GM21360 (cell line): ENCODE data around the gene PLEKHG4B.

ENCODE experiments used
- ATAC-seq: cut with Tn5 transposase; IDR thresholded peaks from one replicate; pipeline ENCODE4 v1.9.1; 2021; ENCODE audit warnings: mild to moderate bottlenecking, moderate library complexity; ENCODE audit not compliant: unreplicated experiment

The PLEKHG4B gene

DNA sequence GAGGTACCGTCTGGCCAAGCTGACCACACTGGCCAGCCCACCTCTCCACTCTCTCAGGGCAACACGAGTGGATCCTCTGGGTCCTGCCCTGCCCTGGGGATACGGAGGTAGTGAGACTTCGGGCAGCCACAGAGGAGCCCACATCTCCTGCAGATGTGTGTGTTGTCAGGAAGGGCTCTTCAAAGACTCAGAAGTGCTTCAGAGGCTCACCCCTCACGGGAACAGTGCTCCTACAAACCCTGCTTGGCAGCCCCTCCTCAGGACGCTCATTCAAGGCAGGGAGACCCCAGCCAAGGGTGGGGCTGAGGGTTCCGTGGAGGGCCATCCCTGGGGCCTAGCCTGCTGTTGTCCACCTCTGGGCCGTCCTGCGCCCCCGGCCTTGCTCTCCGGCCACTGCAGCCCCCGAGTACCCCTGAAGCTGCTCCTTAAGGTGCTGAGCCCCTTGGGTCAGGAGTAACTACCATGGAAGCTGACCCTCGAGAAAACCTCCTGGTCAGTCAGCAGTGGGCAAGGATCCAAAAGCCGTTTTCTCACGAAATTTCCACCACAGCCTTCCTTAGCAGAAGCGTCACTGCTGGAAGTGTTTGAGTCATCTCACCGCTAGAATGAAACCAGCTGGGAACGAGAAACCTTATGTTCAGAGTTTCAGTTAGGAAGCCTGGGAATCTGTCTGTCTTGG lies 76.2 kb downstream of the PLEKHG4B start:
- no peak for ATAC-seq

DNA sequence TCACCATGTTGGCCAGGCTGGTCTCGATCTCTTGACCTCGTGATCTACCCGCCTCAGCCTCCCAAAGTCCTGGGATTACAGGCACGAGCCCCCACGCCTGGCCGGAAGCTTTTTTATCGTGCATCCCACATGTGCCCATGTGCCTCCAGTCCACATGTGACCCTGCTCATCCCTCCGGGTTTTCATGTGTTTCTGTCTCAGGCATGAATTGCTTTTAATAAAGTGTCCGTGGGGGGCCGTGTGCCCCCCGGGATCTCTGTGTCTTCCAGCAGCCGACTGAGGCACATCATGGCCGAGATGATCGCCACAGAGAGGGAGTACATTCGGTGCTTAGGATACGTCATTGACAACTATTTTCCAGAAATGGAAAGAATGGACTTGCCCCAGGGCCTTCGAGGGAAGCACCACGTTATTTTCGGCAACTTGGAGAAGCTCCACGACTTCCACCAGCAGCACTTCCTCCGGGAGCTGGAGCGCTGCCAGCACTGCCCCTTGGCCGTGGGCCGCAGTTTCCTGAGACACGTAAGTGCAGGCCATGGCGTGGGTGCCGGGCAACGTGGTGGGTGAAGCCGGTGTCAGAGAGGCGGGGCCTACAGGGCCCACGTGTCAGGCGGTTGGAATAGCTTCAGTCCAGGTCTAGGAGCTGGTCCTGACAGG lies 77.2 kb downstream of the PLEKHG4B start:
- ATAC-seq = no peak

DNA sequence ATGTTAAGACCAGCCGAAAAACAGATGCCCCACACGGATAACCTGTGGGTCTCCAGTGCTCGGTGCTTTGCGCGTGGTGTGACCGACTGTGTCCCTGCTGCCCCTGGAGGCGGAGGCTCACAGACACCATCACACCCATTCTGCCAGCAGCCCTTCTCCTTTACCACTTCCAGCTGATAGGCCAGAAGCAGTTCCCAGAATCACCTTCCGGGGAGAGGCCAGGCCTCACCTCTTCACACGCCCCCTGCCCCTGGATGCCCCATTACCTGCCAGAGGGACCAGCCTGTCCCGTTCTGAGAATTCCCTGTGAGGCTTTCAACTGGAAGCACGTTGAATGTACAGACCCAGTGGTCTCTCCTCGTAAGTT lies 77.7 kb downstream of the PLEKHG4B start:
- ATAC-seq = no peak

DNA sequence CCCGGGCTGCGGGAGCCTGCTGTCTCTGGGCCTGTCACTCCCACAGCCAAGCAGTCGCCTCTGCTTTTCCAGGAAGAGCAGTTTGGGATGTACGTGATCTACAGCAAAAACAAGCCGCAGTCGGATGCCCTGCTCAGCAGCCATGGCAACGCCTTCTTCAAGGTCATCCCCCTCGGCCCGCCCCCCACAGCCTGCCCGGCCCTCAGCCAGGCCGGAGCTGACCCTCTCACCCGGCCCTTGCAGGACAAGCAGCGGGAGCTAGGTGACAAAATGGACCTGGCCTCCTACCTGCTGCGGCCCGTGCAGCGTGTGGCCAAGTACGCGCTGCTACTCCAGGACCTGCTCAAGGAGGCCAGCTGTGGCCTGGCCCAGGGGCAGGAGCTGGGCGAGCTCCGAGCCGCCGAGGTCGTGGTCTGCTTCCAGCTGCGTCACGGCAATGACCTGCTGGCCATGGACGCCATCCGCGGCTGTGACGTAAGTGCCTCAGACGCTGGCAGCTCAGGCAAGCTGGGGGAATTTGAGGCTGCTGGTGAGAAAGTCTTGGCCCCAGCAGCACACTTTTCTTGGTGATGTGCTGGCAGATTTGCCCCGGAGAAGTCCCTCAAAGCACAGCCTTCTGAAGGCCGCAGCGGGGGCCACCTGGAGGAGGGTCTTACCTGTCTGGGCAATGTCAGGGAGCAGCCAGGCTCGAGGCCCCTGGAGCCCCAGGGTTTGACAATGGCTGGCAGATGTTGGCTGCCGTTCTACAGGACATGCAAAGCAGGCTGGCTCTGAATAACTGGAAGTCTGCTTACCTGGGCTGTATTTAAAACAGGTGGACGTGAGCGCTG lies 79.2 kb downstream of the PLEKHG4B start:
- ATAC-seq = no peak

DNA sequence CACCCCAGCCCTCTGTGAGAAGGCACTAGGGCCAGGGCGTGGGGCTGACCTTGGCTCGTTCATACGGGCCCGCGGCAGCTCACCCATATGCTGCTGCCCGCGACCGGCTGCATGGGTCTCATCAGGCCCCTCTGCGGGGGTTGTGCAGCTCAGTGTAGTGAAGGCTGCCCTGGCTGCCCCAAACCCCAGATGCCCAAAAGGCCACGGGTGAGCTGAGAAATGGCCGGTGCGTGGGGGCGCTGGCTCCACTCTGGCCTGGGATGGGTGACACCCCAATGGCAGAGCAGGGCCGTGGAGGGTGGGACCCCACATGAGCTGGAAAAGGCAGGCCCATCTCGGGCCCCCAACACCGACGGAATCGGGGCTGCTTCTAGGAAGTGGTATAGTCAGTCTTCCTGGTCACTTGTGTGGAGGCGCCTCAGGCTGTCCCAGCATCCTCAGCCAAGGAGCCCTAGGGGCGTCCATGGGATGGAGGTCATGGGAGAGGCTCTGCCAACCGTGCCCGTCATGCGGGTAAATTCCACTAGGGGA lies 79.9 kb downstream of the PLEKHG4B start:
- ATAC-seq = no peak

DNA sequence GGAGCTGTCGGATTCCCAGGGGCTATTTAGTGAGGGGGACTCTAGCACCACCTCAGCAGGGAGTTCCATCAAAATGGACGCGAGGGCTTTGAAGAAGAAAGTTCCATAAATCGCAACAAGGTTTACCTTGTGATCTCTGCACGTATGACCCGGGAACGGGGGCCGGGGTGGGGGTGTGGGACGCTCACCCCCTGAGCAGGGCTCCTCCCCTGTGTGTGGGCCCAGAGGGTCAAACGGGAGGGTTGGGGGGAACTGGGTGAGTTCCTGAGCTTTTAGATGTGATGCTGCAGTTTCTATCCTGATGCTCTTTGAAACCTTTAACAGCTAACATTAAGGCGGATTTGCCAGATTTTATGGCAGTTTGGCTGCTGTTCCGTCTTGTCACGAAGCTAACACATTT lies 80.5 kb downstream of the PLEKHG4B start:
- no peak for ATAC-seq

DNA sequence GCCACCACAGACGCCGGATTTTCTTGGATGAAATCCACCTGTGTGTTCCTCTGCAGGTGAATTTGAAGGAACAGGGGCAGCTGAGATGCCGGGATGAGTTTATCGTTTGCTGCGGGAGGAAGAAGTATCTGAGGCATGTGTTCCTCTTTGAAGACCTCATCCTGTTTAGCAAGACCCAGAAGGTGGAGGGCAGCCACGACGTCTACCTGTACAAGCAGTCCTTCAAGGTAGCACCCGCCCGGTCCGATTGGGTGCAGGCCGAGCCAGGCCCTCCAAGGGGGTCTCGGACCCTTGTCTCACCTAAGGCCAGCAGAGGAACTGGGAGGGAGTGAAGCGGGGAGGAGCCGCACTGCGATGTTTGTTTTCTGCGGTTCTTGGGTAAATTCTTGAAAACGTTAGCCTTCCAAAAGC lies 80.9 kb downstream of the PLEKHG4B start:
- ATAC-seq = no peak

DNA sequence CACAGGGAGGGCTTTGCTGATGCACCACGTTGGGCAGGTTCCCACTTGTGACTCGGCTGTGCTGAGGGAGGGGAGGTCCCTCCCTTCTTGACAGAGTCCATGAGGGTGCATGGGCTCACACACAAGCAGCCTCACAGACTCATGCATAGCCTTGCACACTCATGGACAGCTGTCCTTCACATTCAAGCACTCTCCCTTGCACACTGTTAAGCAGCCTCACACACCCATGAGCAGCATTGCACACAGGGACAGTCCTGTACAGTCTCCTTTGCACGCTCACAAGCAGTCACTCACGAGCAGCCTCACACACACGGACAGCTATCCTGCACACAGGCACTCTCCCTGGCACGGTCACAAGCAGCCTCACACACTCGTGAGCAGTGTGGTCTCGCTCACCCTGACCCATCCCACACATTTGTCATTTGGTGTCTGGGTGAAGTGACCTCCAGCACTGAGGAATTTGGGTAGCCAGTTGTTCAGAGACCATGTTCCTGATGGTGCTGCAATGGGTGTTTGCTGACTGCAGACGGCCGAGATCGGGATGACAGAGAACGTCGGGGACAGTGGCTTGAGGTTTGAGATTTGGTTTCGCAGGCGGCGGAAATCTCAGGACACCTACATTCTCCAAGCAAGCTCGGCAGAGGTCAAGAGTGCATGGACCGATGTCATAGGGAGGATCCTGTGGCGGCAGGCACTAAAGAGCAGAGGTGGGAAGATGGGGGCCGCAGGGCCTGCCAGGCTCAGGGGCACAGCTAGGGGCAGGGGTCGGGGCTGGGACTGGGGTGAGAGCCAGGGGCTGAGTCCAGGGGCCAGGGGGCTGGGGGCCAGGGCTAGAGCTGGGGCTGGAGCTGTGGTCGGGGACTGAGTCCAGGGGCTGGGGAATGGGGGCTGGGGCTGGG lies 81.7 kb downstream of the PLEKHG4B start:
- ATAC-seq = no peak

DNA sequence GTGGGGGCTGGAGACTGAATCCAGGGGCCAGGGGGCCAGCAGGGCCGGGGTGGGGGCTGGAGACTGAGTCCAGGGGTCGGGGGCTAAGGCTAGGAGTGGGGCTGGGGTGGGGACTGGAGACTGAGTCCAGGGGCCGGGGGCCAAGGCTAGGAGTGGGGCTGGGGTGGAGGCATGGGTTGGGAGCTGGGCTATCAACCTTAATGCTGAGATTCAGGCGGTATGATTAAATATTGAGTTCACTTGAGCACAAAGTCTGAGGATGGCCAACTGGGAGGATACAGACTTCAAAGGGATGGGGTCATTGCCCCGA lies 82.3 kb downstream of the PLEKHG4B start:
- ATAC-seq = no peak

DNA sequence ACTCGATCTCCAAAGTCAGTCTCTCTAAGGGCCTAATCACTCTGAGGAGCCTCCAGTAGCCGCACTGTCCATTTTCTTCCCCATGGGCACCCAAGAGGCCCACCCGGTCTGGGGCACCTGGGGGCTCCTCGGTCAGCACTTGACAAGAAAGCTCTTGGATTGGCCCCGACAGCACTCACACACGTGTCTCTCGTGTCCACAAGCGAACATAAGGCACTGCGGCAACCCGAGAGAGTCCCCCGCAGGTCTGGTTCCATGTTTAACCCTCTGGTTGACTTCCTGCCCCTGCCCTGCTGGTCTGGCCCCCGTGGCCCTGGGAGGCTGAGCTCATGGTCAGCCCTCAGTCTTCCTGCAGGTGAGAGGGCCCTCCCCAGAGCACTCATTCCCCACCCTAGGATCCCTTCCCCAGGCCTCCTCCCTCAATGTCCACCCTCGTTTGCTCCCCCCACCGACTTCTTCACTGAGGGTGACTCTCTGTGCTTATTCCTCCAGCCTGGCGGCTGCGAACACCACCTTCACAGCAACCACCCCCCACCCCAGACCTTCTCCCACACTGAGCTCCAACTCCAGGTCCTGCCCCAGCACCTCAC lies 83.0 kb downstream of the PLEKHG4B start:
- no peak for ATAC-seq

DNA sequence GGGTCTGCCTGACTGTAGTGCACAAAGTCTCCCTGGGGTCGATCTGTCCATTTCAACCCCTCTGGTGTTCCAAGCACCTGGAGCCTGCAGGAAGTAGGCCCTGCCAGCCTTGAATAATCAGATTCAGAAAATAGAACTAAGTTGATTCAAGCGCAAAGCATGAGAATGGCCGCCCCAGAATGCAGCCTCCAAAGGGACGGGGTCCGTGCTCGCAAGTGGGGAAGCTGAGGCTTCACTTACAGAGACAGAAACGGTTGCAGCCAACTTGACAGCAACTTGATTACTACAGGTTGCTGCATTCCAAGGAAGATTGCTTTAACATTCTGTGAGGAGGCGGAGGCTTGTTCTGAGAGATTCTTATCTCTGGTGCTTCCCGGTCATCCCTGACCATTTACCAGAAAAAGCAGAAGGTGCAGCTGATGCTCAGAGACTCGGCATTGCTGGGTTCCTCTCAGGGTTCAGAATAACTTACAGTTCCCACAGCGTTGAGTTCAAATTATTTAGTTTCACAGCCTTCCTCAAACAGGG lies 84.4 kb downstream of the PLEKHG4B start:
- no peak for ATAC-seq

DNA sequence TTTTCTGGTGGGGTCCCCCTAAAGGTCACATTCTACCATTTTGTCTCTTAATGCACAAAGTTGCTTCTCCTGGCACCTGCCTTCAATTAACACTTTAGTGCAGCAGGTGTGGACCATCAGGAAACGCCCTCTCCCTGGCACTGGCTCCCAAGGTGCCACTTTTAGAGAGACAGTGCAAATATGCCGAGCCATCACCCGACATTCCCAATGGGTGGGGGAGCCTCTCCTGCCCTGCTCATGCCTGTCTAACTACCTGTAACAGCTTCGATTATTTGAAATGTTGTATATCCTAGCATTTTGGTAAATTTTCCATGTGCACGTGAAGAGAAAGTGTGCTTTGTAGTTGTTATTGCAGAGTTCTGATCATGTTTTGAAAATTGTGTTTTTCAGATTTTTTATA lies 86.1 kb downstream of the PLEKHG4B start:
- ATAC-seq = no peak

DNA sequence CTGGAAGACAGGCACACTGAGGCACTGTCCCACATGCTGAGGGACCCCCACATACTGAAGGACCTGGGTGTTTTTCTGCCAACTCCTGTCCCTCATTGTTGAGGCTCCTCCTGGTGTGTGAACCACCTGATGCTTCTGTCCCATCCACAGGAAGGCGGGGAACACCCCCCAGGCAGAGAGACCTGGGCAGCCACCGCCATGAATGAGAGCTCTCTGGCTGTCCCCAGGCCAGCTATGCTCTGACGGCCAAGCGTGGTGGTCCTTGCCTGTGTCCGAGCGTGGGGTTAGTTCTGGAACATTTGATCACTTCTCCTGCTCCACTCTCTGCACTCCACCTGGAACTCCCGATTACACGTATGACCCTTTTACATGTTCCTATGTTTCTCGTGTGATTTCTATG lies 87.4 kb downstream of the PLEKHG4B start:
- no peak for ATAC-seq

DNA sequence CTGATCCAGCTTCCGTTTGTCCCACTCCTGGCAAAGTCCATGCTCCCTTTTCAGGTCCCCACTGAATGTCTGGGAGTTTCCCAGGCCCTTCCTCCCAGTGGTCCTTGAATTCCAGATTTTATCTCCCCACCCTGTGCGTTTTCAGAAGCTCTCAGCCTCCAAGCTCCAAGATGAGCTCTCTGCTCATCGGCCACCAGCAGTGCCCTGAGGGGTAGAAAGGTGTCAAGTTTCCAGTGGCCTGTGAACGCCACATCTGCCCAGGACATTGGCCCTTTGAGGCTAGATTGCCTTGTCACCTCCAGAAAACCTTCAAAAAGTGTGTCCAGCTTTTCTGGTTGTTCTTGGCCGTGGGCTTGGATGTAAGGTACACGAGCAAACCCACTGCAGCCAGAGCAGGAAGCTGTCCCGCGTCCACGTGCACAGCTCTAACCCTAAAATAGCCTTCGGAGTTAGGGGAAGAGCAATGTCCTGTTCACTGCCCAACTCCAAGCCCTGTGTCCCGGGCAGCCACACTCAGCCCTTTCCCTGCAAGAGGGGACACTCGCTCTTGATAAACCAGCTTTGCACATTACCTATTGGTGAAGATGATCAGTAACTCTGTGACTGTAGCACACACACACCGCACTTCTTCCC lies 88.4 kb downstream of the PLEKHG4B start:
- no peak for ATAC-seq

DNA sequence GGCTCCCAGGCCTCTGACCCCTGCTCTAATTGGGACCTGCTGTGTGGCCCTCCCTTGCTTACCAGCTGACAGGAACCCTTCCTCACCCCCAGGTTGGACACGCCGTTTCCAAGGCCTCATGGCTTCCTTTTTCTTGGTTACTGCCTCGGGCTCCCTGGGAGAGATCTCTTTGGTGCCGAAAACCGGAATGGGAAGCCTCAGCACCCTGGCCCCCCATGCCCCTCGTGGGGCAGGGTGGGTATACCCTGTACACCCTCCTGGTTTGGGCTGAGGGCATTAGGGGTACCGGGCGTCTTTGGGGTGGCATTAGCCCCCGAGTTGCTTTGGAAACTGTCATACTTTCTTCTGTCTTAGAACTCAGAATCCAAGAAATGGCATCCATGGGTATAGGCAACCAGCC lies 89.2 kb downstream of the PLEKHG4B start:
- no peak for ATAC-seq

DNA sequence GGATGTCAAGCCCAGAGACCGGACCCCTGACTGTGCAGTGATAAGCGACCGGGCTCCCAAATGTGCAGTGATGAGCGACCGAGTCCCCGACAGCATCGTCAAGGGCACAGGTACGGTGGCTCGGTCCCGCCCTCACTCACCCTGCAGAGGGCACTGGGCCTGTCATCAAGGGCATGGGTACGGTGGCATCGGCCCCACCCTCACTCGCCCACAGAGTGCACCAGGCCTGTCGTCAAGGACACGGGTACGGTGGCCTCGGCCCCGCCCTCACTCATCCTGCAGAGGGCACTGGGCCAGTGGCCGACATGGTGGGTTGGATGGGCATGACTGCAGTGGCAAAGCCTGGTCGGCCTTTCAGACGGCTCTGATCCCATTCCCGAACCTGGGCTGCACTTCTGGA lies 89.6 kb downstream of the PLEKHG4B start:
- no peak for ATAC-seq

DNA sequence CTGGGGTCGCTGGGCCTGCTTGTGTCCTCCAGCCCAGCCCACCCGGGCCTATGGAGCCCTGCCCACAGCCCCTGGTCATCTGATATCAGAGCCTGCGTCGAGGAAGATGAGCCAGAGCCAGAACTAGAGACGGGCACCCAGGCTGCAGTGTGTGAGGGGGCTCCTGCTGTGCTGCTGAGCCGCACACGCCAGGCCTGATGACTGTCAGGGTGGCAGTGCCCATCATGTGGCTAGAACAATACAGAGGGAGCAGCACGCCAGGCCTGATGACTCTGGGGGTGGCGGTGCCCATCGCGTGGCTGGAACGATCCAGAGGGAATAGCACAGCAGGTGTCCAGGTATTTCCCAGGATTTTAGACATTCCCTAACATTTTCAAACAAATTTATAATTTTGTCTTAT lies 90.2 kb downstream of the PLEKHG4B start:
- no peak for ATAC-seq

DNA sequence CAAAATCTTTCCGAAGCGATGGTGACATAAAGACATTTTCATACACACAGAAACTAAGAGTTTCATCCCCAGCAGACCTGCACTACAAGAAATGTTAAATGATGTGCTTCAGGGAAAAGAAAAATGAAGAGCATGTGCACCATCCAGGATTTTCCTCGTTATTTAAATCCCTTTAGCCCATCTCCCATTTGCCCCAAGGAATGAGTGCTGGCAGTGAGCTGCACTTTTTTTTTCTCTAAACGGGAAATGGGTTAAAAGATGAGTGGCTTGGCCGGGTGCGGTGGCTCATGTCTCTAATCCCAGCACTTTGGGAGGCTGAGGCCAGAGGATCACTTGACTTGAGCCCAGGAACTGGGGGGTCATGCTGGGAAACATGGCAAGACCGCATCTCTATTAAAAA lies 92.5 kb downstream of the PLEKHG4B start:
- ATAC-seq = no peak

DNA sequence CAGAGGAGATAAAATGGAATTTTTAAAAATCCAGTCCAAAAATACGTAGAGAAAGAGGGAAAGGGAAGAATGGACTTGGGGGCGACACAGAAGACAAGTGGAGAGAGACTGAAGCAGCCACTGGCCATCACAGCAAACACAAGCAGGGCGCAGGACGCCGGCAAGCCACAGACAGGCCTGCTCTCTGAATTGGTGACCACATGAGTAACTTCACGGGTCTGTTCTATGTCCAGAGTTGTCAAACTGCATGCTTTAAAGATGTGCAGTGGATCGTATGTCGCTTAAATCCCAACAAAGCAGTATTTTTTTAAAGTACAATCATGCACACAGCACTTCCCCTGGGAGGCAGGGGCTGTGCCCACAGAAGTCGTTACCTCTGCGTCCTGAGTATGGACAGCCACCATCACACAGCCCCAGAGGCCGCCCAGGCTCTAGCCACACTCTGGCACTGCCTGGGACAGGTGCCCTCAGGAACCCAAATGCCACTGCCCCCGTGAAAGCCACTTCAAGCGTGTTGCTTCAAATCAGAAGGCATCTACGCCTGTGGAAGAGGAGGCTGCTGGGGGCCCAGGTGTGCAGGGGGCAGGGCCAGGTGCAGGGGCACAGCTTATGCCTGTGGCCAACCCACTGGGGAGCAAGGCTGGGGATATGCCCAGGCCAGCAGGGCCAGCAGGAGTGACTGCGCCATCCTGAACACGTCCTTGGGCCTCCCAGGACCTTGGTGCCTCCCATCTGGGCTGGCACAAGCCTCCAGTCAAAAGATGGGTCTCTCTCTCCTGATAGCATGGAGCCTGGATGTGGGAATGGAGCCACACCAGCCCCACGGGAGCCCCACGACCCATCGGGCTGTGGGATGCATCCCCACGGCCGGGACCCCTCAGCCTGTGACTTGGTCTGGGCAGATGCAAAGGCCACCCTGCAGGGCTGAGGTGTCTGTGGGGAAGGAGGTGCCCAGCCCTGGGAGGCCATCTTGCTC lies 93.4 kb downstream of the PLEKHG4B start:
- no peak for ATAC-seq
